Smooth muscle cell of the pulmonary artery (primary cell): ENCODE measurements around the gene THOC5. TPM values are rescaled to one million over a fixed set of nuclear protein-coding genes. Genes with fewer than 3 reads are reported as not detected.

ENCODE experiments used
- total RNA-seq: library from RNA; depleted of rRNA; stranded (reverse); fragments of >200 nt; gene quantifications from 2 replicates; pipeline ENCODE4 v1.2.3, GENCODE V29; 2014

The THOC5 gene
- total RNA-seq = 39.4 and 62.9 TPM in 2 replicates

GRCh38 chr22:29553351-29554224, at the start of gene THOC5:
TSS of gene THOC5 (minus strand) at chr22:29553757. CDS start at chr22:29549147, 4,610 bp downstream.

GRCh38 chr22:29479417-29480261, 73.9 kb downstream of the THOC5 start, which contains the start of gene NEFH:
TSS of gene NEFH (plus strand) at chr22:29480218. CDS start at chr22:29480263, 45 bp downstream.

Other genes with a start within 250 kb of the THOC5 start
- gene GAS2L1, start 247.1 kb downstream of the THOC5 start, total RNA-seq = 16.0 and 19.1 TPM in 2 replicates
- gene RASL10A, start 238.1 kb downstream of the THOC5 start, total RNA-seq = not detected in 2 replicates
- gene AP1B1, start 165.2 kb downstream of the THOC5 start, total RNA-seq = 50.6 and 58.5 TPM in 2 replicates
- not detected in 2 replicates for gene RFPL1, start 115.2 kb downstream of the THOC5 start, total RNA-seq
- 0.20 and 0.53 TPM in 2 replicates for gene NEFH, start 73.5 kb downstream of the THOC5 start, total RNA-seq
- 42.0 and 46.4 TPM in 2 replicates for gene NIPSNAP1, start 27.4 kb upstream of the THOC5 start, total RNA-seq
- gene NF2, start 49.9 kb upstream of the THOC5 start, total RNA-seq = 50.8 and 65.8 TPM in 2 replicates
- gene CABP7, start 166.2 kb upstream of the THOC5 start, total RNA-seq = not detected in 2 replicates
- 12.3 and 13.3 TPM in 2 replicates for gene ZMAT5, start 213.2 kb upstream of the THOC5 start, total RNA-seq
- 68.6 and 71.7 TPM in 2 replicates for gene UQCR10, start 213.6 kb upstream of the THOC5 start, total RNA-seq